LNCAP (cell line): ENCODE results near the gene PHC3.

ENCODE experiments used
- TF ChIP-seq, protein P1 (sequence below): fragments of 450-650 bp; IDR thresholded peaks from 2 replicates; pipeline ENCODE4 v1.5.1; 2017; ENCODE audit warnings: mild to moderate bottlenecking

The PHC3 gene

DNA sequence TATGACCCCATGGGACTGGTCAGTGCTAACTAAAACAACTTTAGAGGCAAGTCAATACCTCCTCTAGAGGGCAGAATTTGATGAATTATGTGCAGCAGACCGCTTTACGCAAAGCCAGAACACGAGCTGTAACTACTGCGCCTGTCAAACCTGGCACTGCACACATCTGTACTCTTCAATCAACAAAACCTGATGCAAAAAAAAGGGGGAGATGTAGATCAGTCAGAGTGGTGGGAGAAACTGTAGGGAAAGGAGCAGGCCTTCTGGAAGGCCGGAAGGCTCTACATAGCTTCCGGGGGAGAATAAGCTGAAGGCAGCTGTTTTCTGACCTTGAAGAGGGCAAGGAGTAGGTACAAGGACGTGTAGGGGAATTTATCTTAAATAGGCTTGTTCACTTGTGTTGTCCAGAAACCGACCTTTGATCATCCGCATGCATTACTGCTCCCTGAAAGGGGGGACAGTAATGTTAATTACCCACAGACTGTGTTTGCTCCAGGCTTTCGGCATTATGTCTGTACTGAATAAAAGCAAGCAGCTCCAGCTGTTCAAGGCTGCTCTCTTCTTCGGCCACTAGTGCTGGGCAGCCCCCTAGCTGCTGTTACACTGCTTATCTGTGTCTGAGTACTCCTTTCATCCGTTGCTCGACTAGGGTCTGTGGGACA, 102.8 kb downstream of the PHC3 start:
- TF ChIP-seq, protein P1, sequence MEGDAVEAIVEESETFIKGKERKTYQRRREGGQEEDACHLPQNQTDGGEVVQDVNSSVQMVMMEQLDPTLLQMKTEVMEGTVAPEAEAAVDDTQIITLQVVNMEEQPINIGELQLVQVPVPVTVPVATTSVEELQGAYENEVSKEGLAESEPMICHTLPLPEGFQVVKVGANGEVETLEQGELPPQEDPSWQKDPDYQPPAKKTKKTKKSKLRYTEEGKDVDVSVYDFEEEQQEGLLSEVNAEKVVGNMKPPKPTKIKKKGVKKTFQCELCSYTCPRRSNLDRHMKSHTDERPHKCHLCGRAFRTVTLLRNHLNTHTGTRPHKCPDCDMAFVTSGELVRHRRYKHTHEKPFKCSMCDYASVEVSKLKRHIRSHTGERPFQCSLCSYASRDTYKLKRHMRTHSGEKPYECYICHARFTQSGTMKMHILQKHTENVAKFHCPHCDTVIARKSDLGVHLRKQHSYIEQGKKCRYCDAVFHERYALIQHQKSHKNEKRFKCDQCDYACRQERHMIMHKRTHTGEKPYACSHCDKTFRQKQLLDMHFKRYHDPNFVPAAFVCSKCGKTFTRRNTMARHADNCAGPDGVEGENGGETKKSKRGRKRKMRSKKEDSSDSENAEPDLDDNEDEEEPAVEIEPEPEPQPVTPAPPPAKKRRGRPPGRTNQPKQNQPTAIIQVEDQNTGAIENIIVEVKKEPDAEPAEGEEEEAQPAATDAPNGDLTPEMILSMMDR: no peak; the same call in 1 of the 2 replicates

DNA sequence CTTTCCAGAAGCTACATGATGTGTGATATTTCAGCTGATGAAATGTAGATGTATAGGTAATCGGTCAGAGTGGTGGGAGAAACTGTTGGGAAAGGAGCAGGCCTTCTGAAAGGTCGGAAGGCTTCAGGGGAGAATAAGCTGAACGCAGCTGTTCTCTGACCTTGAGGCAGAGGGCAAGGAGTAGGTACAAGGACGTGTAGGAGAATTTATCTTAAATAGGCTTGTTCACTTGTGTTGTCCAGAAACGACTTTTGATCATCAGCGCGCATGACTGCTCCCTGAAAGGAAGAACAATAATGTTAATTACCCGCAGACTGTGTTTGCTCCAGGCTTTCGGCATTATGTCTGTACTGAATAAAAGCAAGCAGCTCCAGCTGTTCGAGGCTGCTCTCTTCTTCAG, 104.2 kb downstream of the PHC3 start:
- TF ChIP-seq, protein P1: no peak

DNA sequence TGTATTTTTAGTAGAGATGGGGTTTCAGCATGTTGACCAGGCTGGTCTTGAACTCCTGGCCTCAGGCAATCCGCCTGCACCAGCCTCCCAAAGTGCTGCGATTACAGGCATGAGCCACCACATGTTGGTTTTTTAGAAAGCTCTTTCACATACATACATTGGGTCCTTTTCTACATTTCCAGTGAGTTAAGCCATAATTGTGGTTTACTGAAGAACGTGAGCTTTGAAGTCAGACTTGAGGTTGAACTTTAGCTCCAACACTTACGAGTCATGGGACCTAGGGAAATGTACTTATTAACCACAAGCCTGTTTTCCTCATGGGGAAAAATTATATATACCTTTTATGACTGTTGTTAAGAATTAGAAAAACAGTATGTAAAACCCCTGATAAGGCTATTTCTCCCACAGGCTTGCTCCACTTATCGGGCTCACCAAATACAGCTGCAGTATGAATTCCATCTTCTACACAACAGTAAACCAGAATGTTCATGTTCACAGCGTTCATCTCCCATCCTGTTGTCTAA, 104.8 kb downstream of the PHC3 start:
- TF ChIP-seq, protein P1: no peak

DNA sequence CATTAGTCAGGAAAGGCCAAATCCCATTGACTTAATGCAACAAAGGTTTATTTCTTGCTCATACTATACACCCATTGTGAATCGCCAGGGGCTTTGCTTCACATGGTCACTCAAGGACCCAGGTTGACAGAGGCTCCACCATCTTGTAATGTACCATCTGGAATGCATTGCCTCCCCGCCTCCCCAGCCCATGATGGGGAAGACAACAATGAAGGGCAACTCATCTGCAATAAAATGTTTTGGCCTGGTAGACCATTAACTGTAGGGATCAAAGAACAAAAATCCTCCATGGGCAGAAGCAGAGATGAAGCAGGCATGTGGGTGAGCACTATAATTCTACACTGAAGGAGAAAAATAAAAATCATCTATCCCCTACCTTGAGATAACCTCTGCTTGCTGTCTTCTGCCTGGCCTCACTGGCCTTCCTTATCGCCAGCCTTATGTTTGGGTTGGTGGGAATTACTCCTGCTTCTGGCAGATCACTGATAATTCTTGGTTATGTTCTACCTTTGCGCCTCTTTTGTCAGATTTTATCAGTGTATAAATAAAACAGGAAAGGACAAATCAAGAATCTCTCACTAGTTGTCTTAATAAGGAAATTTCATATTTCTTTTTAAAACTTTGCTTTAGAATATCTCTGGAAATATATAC, 106.0 kb downstream of the PHC3 start:
- TF ChIP-seq, protein P1: no peak

DNA sequence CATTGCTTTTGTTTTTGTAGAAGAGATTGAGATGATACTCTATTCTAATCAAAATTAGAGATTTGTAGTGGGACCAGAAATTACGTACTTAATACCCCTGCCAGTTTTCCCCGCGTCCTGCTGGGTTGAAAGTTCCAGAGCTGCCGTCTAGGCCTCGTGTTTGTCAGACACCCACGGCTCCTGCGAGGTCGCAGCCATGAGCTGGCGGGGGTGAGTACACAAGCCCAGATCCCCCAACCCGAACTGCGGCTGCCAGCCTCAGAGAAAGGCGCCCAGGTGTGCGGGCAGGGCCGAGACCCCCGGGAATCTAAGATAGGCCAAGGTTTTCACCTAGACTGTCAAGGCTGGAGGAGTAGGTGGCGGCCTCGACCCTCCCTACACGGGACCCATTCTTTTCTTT, 117.4 kb downstream of the PHC3 start:
- TF ChIP-seq, protein P1: no peak

DNA sequence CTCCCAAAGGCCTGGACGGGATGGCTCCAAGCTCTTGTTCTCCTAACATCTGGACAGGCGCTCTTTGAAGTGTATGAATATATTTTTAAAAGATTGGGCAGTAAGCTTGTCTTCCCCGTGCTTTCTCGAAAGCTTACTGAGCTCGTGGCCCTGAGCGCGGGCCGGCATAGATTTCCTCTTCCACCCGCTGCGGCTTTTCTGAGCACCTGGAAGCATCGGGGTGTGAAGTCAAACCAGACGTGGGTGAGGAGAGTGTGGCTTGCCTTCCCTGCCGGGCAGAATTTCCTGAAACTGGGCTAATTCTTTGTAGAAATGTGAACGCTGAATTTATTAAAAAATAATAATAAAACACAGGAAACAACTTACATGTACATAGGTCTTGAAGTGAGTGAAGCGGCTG, 117.8 kb downstream of the PHC3 start:
- TF ChIP-seq, protein P1: no peak

DNA sequence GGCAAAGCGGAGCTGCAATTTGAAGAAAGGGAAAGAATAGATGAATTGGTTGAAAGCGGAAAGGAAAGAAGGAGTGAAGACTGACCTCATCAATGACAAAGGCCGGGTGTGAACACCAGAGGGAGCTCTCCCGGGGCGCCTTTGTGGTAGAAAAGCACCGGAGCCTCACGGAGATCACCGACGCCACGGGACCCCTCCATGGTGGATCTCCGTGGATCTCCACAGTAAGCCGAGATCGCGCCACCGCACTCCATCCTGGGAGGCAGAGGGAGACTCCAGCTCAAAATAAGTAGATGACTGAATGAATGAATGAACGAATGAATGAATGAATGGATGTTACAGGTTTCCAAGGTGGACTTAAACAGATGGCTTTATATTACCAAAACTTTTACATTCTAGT, 118.8 kb downstream of the PHC3 start:
- TF ChIP-seq, protein P1: no peak
